ENCODE measurements around the gene NIPSNAP3A. TPM values are rescaled to one million over a fixed set of nuclear protein-coding genes. Genes with fewer than 3 reads are reported as not detected.

The NIPSNAP3A gene
- total RNA-seq, 1 experiment from 2014 or later = 7.2 TPM

DNA sequence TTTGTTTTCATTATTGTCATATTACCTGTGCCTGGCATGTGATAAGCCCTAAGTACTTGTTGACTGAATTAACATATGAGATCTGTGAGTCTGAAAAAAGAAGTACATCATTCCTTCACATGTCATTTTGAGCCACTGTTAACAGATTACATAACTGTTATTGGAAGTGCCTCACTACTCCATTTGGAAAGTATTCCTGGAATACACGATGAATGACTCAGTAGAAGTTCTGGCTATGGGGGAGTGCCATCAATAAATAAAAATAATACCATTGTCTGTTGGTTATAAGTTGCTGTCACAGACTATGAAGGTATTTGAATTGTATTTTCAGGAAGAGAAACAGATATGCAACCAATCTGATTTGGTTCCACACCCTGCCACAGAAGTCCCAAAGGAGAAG is 29.3 kb downstream of the NIPSNAP3A start:
- ChIA-PET CTCF (no interaction called here), POLR2A (no interaction called here)
- DNase-seq (ENCODE audit: low spot score) = no peak
- ATAC-seq = no peak
- Mint-ChIP-seq H3K27me3 (ENCODE audit: low read depth) (no peaks in the 10 kb centered on the region), H3K9me3 (no peaks in the 10 kb centered on the region), H3K27ac (no peak overlapping the region), H3K4me3 (no peak overlapping the region), H3K4me1 (no peaks in the 10 kb centered on the region), H3K36me3 (no peaks in the 10 kb centered on the region)
- TF ChIP-seq ATF1 (CRISPR knock-in tag; IDR thresholded peaks at IDR 0.05) = no peak
- TF ChIP-seq ZNF317 (CRISPR knock-in tag; IDR thresholded peaks at IDR 0.05; ENCODE audit: borderline replicate concordance, low read depth) = no peak

DNA sequence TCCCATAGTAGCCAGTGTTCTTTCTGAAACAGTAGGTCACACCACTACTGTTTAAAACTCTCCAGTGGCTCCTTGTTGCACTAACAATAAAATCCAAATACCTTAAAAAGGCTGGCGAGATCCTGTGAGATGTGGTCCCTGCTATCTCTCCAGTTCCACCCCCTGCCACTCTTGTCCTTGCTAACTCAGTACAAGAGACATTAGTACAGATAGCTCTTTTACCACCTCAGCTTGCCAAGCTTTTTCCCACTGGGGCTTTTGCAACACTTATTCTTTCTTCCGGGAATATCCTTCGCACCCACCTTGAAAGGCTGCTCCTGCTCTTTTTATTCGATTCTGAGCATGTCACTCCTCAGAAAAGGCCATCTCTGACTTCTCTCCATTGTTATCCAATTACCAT is 31.3 kb downstream of the NIPSNAP3A start:
- CTCF ChIA-PET = no interaction called here
- Mint-ChIP-seq H3K4me1 (no peaks in the 10 kb centered on the region), H3K27me3 (ENCODE audit: low read depth) (no peaks in the 10 kb centered on the region), H3K36me3 (no peaks in the 10 kb centered on the region), H3K27ac (no peak overlapping the region), H3K4me3 (no peak overlapping the region), H3K9me3 (no peaks in the 10 kb centered on the region)
- POLR2A ChIA-PET = interaction anchor here (0.7 kb wide), 2 partner anchors 624 to 1207 kb away, joined by 6 to 7 read pairs; no protein-coding TSS in a partner anchor
- no peak for DNase-seq (ENCODE audit: low spot score)
- TF ChIP-seq SOX15 (CRISPR knock-in tag; IDR thresholded peaks at IDR 0.05) (no peak), TP53 (CRISPR knock-in tag; IDR thresholded peaks at IDR 0.05) (no peak), ZNF232 (CRISPR knock-in tag; IDR thresholded peaks at IDR 0.05) (no peak), ZNF263 (CRISPR knock-in tag; IDR thresholded peaks at IDR 0.05; ENCODE audit: low read depth) (no peak), ZNF219 (CRISPR knock-in tag; IDR thresholded peaks at IDR 0.05; ENCODE audit: borderline replicate concordance) (no peak), TEAD1 (CRISPR knock-in tag; IDR thresholded peaks at IDR 0.05) (no peak), ZNF416 (CRISPR knock-in tag; IDR thresholded peaks at IDR 0.05) (no peak), RELA (CRISPR knock-in tag; IDR thresholded peaks at IDR 0.05; ENCODE audit: borderline replicate concordance) (no peak)
- TF ChIP-seq, protein P1, sequence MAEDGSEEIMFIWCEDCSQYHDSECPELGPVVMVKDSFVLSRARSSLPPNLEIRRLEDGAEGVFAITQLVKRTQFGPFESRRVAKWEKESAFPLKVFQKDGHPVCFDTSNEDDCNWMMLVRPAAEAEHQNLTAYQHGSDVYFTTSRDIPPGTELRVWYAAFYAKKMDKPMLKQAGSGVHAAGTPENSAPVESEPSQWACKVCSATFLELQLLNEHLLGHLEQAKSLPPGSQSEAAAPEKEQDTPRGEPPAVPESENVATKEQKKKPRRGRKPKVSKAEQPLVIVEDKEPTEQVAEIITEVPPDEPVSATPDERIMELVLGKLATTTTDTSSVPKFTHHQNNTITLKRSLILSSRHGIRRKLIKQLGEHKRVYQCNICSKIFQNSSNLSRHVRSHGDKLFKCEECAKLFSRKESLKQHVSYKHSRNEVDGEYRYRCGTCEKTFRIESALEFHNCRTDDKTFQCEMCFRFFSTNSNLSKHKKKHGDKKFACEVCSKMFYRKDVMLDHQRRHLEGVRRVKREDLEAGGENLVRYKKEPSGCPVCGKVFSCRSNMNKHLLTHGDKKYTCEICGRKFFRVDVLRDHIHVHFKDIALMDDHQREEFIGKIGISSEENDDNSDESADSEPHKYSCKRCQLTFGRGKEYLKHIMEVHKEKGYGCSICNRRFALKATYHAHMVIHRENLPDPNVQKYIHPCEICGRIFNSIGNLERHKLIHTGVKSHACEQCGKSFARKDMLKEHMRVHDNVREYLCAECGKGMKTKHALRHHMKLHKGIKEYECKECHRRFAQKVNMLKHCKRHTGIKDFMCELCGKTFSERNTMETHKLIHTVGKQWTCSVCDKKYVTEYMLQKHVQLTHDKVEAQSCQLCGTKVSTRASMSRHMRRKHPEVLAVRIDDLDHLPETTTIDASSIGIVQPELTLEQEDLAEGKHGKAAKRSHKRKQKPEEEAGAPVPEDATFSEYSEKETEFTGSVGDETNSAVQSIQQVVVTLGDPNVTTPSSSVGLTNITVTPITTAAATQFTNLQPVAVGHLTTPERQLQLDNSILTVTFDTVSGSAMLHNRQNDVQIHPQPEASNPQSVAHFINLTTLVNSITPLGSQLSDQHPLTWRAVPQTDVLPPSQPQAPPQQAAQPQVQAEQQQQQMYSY (CRISPR knock-in tag; IDR thresholded peaks at IDR 0.05) = no peak
- TF ChIP-seq, protein P2, sequence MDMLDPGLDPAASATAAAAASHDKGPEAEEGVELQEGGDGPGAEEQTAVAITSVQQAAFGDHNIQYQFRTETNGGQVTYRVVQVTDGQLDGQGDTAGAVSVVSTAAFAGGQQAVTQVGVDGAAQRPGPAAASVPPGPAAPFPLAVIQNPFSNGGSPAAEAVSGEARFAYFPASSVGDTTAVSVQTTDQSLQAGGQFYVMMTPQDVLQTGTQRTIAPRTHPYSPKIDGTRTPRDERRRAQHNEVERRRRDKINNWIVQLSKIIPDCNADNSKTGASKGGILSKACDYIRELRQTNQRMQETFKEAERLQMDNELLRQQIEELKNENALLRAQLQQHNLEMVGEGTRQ (CRISPR knock-in tag; IDR thresholded peaks at IDR 0.05) = no peak
- TF ChIP-seq, protein P3, sequence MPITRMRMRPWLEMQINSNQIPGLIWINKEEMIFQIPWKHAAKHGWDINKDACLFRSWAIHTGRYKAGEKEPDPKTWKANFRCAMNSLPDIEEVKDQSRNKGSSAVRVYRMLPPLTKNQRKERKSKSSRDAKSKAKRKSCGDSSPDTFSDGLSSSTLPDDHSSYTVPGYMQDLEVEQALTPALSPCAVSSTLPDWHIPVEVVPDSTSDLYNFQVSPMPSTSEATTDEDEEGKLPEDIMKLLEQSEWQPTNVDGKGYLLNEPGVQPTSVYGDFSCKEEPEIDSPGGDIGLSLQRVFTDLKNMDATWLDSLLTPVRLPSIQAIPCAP (CRISPR knock-in tag; IDR thresholded peaks at IDR 0.05) = no peak
- ATAC-seq = no peak

DNA sequence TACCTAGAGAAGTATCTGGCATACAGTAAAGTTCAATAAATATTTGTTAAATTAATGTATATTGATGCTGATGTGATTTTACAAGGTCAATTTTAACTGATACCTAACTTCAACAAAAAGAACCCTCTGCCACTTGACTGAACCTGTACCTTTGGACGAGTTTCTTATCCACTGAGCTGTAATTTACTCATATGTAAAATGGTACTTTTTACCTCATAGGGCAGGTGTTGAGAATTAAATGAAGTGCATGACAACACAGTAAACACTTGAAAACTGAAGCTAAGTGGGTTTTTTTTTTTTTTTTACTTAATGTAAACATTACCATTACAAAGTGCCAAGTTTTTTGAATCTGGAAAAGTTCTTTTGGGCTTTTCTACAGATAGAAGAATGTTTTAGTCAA is 31.9 kb downstream of the NIPSNAP3A start:
- DNase-seq (ENCODE audit: low spot score) (no peak), ATAC-seq (no peak)
- Mint-ChIP-seq H3K27ac (no peak overlapping the region), H3K4me3 (no peak overlapping the region), H3K27me3 (ENCODE audit: low read depth) (no peaks in the 10 kb centered on the region), H3K4me1 (no peaks in the 10 kb centered on the region), H3K36me3 (no peaks in the 10 kb centered on the region), H3K9me3 (no peaks in the 10 kb centered on the region)
- no peak for TF ChIP-seq OVOL2 (CRISPR knock-in tag; IDR thresholded peaks at IDR 0.05; ENCODE audit: borderline replicate concordance)
- TF ChIP-seq JAZF1 (CRISPR knock-in tag; IDR thresholded peaks at IDR 0.05) = no peak
- TF ChIP-seq, protein P4, sequence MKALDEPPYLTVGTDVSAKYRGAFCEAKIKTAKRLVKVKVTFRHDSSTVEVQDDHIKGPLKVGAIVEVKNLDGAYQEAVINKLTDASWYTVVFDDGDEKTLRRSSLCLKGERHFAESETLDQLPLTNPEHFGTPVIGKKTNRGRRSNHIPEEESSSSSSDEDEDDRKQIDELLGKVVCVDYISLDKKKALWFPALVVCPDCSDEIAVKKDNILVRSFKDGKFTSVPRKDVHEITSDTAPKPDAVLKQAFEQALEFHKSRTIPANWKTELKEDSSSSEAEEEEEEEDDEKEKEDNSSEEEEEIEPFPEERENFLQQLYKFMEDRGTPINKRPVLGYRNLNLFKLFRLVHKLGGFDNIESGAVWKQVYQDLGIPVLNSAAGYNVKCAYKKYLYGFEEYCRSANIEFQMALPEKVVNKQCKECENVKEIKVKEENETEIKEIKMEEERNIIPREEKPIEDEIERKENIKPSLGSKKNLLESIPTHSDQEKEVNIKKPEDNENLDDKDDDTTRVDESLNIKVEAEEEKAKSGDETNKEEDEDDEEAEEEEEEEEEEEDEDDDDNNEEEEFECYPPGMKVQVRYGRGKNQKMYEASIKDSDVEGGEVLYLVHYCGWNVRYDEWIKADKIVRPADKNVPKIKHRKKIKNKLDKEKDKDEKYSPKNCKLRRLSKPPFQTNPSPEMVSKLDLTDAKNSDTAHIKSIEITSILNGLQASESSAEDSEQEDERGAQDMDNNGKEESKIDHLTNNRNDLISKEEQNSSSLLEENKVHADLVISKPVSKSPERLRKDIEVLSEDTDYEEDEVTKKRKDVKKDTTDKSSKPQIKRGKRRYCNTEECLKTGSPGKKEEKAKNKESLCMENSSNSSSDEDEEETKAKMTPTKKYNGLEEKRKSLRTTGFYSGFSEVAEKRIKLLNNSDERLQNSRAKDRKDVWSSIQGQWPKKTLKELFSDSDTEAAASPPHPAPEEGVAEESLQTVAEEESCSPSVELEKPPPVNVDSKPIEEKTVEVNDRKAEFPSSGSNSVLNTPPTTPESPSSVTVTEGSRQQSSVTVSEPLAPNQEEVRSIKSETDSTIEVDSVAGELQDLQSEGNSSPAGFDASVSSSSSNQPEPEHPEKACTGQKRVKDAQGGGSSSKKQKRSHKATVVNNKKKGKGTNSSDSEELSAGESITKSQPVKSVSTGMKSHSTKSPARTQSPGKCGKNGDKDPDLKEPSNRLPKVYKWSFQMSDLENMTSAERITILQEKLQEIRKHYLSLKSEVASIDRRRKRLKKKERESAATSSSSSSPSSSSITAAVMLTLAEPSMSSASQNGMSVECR (CRISPR knock-in tag; IDR thresholded peaks at IDR 0.05; ENCODE audit: borderline replicate concordance) = no peak
- no peak for TF ChIP-seq HMGA2 (CRISPR knock-in tag; IDR thresholded peaks at IDR 0.05)
- ChIA-PET POLR2A (interaction anchor here (0.7 kb wide), 2 partner anchors 623 to 1208 kb away, joined by 6 to 7 read pairs; no protein-coding TSS in a partner anchor), CTCF (no interaction called here)

Data from WTC11 (cell line).